Adrenal gland (tissue), 12 donors: ENCODE data around the gene ZGLP1. TPM values are rescaled to one million over a fixed set of nuclear protein-coding genes. Genes with fewer than 3 reads are reported as not detected.

Experiments used
- DNase-seq, 7 donors: peaks; one replicate each; pipeline ENCODE4 v3.0.0-alpha.2; 2019 to 2020
- H3K27ac ChIP-seq, 5 donors: fragments of 200-600 bp; sonication (generic) in 4 of 5; 1 replicate in 3 of 5; 2 replicates in 2 of 5; pipeline versions ENCODE4 v1.5.1 to v1.8.0; 2016 to 2020; ENCODE audit warnings: mild to moderate bottlenecking in 1 of 5
- H3K27me3 ChIP-seq: fragments of 200-600 bp; 2 replicates; pipeline ENCODE4 v1.8.0; 2021
- H3K36me3 ChIP-seq, 2 donors: fragments of 200-600 bp; replicated peaks in 1 of 2; 1 replicate in 1 of 2; 2 replicates in 1 of 2; pipeline versions ENCODE4 v1.5.1 to v1.8.0; 2018 to 2022
- H3K4me1 ChIP-seq, 2 donors: fragments of 200-600 bp; replicated peaks in 1 of 2; 1 replicate in 1 of 2; 2 replicates in 1 of 2; pipeline versions ENCODE4 v1.5.1 to v1.8.0; 2018 to 2021
- H3K4me3 ChIP-seq, 4 donors: fragments of 200-600 bp; sonication (generic) in 3 of 4; one replicate each; pipeline ENCODE4 v1.5.1; 2016 to 2018
- H3K9me3 ChIP-seq, 3 donors: fragments of 200-600 bp; sonication (generic) in 1 of 3; replicated peaks in 1 of 3; 1 replicate in 2 of 3; 2 replicates in 1 of 3; pipeline versions ENCODE4 v1.5.1 to v1.8.0; 2016 to 2021
- POLR2A ChIP-seq, 2 donors: fragments of 450-650 bp; IDR thresholded peaks; one replicate each; pipeline ENCODE4 v1.6.1; 2017; ENCODE audit warnings: antibody characterized with exemption in 2 of 2, mild to moderate bottlenecking in 2 of 2, moderate library complexity in 1 of 2
- WGBS, 4 donors: extraction: QIAGEN DNeasy Blood & Tissue Kit in 2 of 4; methylation state at CpG; one replicate each; pipeline versions ENCODE4 v1.1.5 to v1.1.7; 2013 to 2017; 5-methylcytosine and 5-hydroxymethylcytosine counted together
- intact Hi-C, 2 donors: fragments of 100-400 bp; cut with DNase I; formaldehyde crosslinking; loops; one replicate each; pipeline versions ENCODE4 v1.14.1 to v1.15.0; 2022 to 2023
- polyA plus RNA-seq, 3 donors: library from polyadenylated mRNA; stranded (reverse); fragments of 200-250 nt in 2 of 3; fragments of 350-450 nt in 1 of 3; fragmentation: Illumina TruSeq in 1 of 3; extraction: RNeasy Lipid Tissue Mini Kit (QIAGEN cat#74804) in 1 of 3; gene quantifications; one replicate each; pipeline ENCODE4 v1.2.3, GENCODE V29; 2013 to 2014
- total RNA-seq, 9 donors: library from RNA; depleted of rRNA in 4 of 9; stranded (reverse); fragments of >200 nt in 4 of 9; fragments of 120-200 nt in 1 of 9; fragmentation: NEBNext Ultra II Directional in 1 of 9; extraction: Animal tissue kit (Norgen Biotek cat#: 25700) in 1 of 9; gene quantifications; one replicate each; pipeline versions ENCODE4 v1.1.0 to v1.2.4, GENCODE V29; 2013 to 2023
- TF ChIP-seq, protein P1 (sequence below), 6 experiments: fragments of 450-650 bp in 4 of 6; fragments of 200-600 bp in 2 of 6; sonication (generic) in 1 of 6; IDR thresholded peaks; 1 replicate in 5 of 6; 2 replicates in 1 of 6; pipeline versions ENCODE4 v1.5.1 to v1.8.0; 2016 to 2021; ENCODE audit warnings: antibody characterized with exemption in 6 of 6, mild to moderate bottlenecking in 2 of 6, moderate library complexity in 1 of 6
- donor health status: healthy with polysubstance abuse.
- donor health status: Bipolar disorder and iron deficiency.
- donor health status: DM: yes; HTN: yes; CAD: no.
- donor health status: DM: no; HTN: no; CAD: no.
- donor health status: DM: no; HTN: no; CAD: no.
- donor health status: DM: yes; HTN: yes; CAD: no.

The ZGLP1 gene
- total and polyA plus RNA-seq, 12 donors, result 0.48 to 38.8 (median 2.8) TPM; not detected in 2

DNA sequence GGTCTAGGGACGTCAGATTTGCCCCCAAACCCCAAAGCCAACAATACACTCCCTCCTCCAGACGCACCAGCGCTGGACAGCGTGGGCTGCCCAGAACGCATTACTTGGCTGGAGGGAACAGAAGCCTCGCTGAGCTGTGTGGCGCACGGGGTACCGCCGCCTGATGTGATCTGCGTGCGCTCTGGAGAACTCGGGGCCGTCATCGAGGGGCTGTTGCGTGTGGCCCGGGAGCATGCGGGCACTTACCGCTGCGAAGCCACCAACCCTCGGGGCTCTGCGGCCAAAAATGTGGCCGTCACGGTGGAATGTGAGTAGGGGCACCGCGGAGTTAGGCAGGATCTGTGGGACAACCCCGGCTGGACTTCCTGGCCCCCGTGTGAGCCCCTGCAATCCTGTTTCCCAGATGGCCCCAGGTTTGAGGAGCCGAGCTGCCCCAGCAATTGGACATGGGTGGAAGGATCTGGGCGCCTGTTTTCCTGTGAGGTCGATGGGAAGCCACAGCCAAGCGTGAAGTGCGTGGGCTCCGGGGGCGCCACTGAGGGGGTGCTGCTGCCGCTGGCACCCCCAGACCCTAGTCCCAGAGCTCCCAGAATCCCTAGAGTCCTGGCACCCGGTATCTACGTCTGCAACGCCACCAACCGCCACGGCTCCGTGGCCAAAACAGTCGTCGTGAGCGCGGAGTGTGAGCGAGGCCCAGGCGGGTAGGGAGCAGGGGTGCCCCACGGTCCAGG, 15.8 kb downstream of the ZGLP1 start:
- Histone ChIP-seq H3K9me3 (no peaks in the 10 kb centered on the region), H3K4me3 (no peak overlapping the region), H3K27ac (no peak overlapping the region), H3K4me1 (peaks cover 23 to 54% of the 10 kb centered on the region in 2 donors), H3K36me3 (no peaks in the 10 kb centered on the region), H3K27me3 (peaks cover 69% of the 10 kb centered on the region)
- DNase-seq, result no peak
- TF ChIP-seq, protein P1, sequence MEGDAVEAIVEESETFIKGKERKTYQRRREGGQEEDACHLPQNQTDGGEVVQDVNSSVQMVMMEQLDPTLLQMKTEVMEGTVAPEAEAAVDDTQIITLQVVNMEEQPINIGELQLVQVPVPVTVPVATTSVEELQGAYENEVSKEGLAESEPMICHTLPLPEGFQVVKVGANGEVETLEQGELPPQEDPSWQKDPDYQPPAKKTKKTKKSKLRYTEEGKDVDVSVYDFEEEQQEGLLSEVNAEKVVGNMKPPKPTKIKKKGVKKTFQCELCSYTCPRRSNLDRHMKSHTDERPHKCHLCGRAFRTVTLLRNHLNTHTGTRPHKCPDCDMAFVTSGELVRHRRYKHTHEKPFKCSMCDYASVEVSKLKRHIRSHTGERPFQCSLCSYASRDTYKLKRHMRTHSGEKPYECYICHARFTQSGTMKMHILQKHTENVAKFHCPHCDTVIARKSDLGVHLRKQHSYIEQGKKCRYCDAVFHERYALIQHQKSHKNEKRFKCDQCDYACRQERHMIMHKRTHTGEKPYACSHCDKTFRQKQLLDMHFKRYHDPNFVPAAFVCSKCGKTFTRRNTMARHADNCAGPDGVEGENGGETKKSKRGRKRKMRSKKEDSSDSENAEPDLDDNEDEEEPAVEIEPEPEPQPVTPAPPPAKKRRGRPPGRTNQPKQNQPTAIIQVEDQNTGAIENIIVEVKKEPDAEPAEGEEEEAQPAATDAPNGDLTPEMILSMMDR (IDR thresholded peaks at IDR 0.05), result no peak
- no peak for TF ChIP-seq POLR2A (IDR thresholded peaks at IDR 0.05)
- intact Hi-C loops, result no loop called here
- 20 to 38% (median 30%) methylated on average over 20 to 49 of the region's 49 CpGs for WGBS, 4 donors

DNA sequence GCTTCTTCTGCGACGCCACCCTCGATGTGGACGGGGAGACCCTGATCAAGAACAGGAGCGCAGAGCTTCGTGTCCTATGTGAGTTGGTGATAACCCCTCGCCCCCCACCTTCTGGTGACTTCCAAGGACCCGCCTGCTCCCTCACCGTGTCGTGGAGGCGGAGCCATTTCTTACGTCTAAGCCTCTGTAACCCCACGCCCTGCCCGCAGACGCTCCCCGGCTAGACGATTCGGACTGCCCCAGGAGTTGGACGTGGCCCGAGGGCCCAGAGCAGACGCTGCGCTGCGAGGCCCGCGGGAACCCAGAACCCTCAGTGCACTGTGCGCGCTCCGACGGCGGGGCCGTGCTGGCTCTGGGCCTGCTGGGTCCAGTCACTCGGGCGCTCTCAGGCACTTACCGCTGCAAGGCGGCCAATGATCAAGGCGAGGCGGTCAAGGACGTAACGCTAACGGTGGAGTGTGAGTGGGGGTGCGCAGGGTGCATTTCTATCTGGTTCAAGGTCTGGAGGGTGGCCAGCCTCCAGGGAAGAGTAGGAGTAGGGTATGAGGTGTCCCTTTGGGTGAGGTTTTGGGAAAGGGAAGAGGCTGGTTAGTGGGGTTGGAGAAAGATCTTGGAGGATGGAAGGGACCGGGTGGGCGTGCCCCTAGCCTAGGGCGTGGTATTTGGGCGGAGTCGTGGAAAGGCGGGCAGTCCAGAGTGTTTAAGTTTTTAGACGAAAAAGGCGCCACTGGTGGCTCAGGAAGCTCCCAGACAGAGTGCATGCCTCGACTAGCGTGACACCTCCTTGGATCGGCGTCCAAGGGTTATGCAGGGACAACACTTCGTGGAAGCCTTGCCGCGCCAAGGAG, 16.6 kb downstream of the ZGLP1 start:
- no peak for TF ChIP-seq POLR2A (IDR thresholded peaks at IDR 0.05)
- TF ChIP-seq, protein P1 (IDR thresholded peaks at IDR 0.05), result no peak
- no peaks in the 10 kb centered on the region for H3K9me3 ChIP-seq
- H3K36me3 ChIP-seq, result no peaks in the 10 kb centered on the region
- intact Hi-C loops, result no loop called here
- peak overlapping the region in 1 of 4 donors; percentile 39 for H3K4me3 ChIP-seq
- H3K4me1 ChIP-seq, result peaks cover 24 to 55% of the 10 kb centered on the region in 2 donors
- no peak overlapping the region for H3K27ac ChIP-seq
- peaks cover 77% of the 10 kb centered on the region for H3K27me3 ChIP-seq
- WGBS, 4 donors, result 11 to 23% (median 18%) methylated on average over 37 to 56 of the region's 56 CpGs
- DNase-seq, result no peak

DNA sequence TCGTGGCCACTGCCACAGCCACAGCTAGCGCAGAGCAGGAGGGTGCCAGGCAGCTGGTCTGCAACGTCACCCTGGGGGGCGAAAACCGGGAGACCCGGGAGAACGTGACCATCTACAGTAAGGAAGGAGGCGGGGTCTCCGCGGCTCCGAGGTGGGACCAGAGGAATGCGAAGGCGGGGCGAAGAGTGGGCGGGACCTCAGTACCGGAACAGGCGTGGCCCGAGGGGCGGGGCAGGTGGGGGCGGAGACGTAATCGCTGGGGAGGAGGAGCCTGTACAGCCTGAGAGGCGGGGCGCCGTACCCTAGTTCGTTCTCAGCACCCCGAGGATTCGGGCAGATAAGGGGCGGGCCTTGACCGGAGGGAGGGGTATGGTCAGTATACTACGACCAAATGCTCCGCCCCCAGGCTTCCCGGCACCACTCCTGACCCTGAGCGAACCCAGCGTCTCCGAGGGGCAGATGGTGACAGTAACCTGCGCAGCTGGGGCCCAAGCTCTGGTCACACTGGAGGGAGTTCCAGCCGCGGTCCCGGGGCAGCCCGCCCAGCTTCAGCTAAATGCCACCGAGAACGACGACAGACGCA, 17.3 kb downstream of the ZGLP1 start:
- Histone ChIP-seq H3K9me3 (no peaks in the 10 kb centered on the region), H3K4me3 (peak overlapping the region in 1 of 4 donors; percentile 39), H3K4me1 (peaks cover 25 to 59% of the 10 kb centered on the region in 2 donors), H3K27ac (no peak overlapping the region), H3K36me3 (no peaks in the 10 kb centered on the region), H3K27me3 (peaks cover 83% of the 10 kb centered on the region)
- intact Hi-C loops, result no loop called here
- TF ChIP-seq, protein P1 (IDR thresholded peaks at IDR 0.05), result no peak
- TF ChIP-seq POLR2A (IDR thresholded peaks at IDR 0.05), result no peak
- peak; percentile 56 to 82 (median 73) for DNase-seq
- WGBS, 4 donors, result 0 to 2% (median 1%) methylated on average over 25 to 45 of the region's 45 CpGs
